GM18499 (cell line): ENCODE data around the gene PWP2.
"Not testable (repeated sequence)": the region's sequence is repeated elsewhere in the genome, so short reads cannot be mapped to it uniquely, and the experiment has no call there.

ENCODE experiments used
- ATAC-seq: cut with Tn5 transposase; IDR thresholded peaks from one replicate; pipeline ENCODE4 v1.9.1; 2021; ENCODE audit warnings: moderate number of reproducible peaks; ENCODE audit not compliant: insufficient read depth, unreplicated experiment

The PWP2 gene

GRCh38 chr21:44082648-44083440 lies 24.4 kb upstream of the PWP2 start:
- ATAC-seq, result no peak

- ATAC-seq, result no peak
These were observed 23.4 kb upstream of the PWP2 start for GRCh38 chr21:44083631-44084291.

- ATAC-seq, result no peak
These were observed 22.5 kb upstream of the PWP2 start for GRCh38 chr21:44084496-44085241.

- no peak for ATAC-seq
These were observed 21.5 kb upstream of the PWP2 start for GRCh38 chr21:44085491-44086321.

- ATAC-seq, result no peak
These were observed 20.4 kb upstream of the PWP2 start for GRCh38 chr21:44086636-44087425.

GRCh38 chr21:44087426-44088400 lies 19.5 kb upstream of the PWP2 start:
- ATAC-seq, result no peak

GRCh38 chr21:44088401-44088780 lies 18.8 kb upstream of the PWP2 start:
- ATAC-seq, result no peak

GRCh38 chr21:44089001-44089911 lies 17.9 kb upstream of the PWP2 start:
- ATAC-seq, result no peak

GRCh38 chr21:44090325-44090724 lies 16.9 kb upstream of the PWP2 start:
- ATAC-seq, result no peak

- no peak for ATAC-seq
These were observed 15.0 kb upstream of the PWP2 start for GRCh38 chr21:44092211-44092610.

- ATAC-seq, result no peak
These were observed 13.4 kb upstream of the PWP2 start for GRCh38 chr21:44093761-44094160.

GRCh38 chr21:44094832-44095231 lies 12.4 kb upstream of the PWP2 start:
- no peak for ATAC-seq

- not testable (repeated sequence) for ATAC-seq
These were observed 8.7 kb upstream of the PWP2 start for GRCh38 chr21:44098507-44098906.

- ATAC-seq, result not testable (repeated sequence)
These were observed 8.2 kb upstream of the PWP2 start for GRCh38 chr21:44098964-44099363.

GRCh38 chr21:44107589-44107988 lies 390 bp downstream of the PWP2 start:
- not testable (repeated sequence) for ATAC-seq

- not testable (repeated sequence) for ATAC-seq
These were observed 6.6 kb downstream of the PWP2 start for GRCh38 chr21:44113702-44114371.

- not testable (repeated sequence) for ATAC-seq
These were observed 14.9 kb downstream of the PWP2 start for GRCh38 chr21:44122131-44122530.
